AG20443 (cell line): ENCODE measurements around the gene COL6A3.

ENCODE experiments used
- DNase-seq: peaks from one replicate; pipeline ENCODE4 v3.0.0; 2012; ENCODE audit warnings: low spot score, mixed read lengths

The COL6A3 gene

DNA sequence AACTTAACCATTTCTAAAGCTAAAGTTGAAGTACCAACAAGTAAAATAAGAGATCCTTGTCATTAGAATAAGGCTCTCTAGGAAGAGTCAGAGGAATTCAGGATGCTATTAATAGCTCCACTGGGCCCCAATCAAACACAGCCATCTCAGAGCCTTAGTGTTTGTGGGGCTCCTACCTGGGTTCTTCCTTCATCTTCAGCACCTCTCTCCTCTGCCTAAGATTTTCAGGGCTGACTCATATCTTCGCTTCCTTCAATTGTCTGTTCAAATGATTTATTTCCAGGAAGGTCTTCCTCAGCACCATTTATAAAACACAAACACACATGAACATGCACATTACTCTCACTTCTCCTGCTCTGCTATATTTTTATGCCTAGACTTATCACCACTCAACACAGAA, 119.5 kb downstream of the COL6A3 start:
- no peak for DNase-seq

DNA sequence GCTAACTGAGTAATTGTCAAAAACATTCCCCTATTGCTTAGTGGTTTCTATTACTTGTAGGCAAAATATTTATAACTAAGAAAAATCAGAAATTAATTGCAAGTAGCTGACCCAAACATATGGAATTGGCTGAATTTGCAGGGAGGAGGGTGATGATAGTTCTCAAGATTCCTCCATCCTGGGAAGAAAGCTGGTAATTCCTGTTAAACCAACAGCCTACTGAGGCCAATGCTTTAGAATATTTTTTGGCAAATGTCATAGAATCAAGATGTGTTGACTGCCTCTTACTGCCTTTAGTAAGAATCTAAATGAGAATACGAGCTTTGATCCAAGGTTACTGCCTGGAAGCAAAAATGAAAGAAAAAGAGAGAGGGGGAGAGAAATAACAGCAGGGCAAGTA, 120.0 kb downstream of the COL6A3 start:
- no peak for DNase-seq

DNA sequence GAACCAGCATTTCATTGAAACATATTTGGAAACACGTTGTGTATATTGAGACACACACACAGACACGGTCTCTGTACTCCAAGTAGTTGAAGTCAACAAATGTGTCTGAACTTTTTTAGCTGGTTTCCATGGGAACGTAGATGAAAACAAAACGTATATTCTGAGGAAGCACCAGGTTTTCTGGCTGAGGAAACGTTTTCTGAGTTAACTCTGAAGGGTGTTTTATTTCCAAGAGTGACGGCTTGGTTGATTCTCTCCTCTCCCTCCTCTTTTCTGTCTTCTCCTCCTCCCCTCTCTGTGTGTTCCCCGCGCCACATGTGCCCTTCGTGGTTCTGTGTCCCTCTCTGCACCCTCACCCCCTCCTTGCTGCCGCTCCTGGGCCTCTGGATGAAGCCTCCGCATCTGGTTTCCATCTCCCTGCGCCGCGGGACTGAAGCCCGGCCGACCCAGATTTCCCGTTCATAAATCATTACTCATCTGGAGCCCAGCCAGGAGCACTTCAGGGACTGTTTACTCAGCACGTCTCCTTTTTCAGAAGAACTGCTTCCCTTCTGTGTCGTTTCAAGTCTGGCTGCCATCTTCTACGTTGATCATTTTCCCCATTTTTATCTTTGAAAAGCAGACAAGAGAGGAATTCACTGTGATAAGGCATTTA, 122.7 kb downstream of the COL6A3 start:
- DNase-seq: peak; percentile 86

DNA sequence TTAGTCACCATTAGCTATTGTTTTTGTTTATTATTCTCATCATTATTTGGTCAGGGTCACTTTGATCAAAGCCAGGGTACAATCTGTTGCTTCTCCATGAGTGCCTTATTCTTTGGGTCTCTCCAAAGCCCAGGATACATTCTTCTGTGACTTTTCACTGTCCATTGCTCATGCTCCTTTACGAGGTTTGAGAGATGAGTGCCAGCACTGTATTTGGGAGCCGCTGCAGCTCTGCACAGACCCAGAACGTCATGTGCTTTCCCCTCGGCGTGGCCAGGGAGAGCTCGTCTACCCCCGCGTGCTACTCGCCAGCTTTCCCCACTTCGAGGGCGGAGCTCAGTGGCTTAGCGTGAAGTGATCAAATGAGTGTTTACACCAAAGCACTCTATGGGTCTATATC, 123.7 kb downstream of the COL6A3 start:
- peak; percentile 74 for DNase-seq

DNA sequence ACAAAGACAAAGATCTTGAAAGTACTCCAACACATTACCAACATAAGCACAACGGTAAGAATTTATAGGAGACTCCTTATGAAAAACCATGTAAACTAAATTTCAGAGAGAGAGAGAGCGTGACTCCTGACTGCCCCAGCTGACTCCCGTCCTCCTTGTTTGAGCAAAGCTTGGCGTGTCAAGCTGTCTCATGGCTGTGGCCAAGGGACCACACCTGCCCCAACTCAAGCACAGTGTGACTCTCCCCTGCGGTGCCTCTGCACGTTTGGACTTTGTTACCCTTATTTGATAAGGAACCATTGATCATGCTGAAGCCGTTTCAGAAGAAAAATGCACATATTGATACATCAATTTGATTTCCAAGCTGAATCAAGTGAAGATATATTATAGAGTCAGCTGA, 124.8 kb downstream of the COL6A3 start:
- DNase-seq: no peak

DNA sequence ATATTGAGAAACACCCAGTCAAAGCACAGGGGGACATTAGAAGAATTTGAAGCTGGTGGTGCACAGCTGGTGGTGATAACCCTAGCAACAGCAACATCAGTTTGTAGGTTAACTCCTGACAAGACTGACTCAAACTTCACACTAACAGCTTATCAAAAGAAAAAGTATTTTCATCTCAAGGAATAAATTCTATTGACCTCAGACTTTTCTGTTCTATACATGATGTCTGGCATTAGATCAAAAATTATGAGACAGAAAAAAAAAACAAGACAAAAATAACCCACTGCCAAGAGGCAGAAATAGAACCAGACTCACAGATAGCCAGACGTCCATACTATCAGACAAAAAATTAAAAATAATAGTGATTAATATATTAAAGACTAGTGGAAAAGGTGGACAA, 126.1 kb downstream of the COL6A3 start:
- DNase-seq: no peak

DNA sequence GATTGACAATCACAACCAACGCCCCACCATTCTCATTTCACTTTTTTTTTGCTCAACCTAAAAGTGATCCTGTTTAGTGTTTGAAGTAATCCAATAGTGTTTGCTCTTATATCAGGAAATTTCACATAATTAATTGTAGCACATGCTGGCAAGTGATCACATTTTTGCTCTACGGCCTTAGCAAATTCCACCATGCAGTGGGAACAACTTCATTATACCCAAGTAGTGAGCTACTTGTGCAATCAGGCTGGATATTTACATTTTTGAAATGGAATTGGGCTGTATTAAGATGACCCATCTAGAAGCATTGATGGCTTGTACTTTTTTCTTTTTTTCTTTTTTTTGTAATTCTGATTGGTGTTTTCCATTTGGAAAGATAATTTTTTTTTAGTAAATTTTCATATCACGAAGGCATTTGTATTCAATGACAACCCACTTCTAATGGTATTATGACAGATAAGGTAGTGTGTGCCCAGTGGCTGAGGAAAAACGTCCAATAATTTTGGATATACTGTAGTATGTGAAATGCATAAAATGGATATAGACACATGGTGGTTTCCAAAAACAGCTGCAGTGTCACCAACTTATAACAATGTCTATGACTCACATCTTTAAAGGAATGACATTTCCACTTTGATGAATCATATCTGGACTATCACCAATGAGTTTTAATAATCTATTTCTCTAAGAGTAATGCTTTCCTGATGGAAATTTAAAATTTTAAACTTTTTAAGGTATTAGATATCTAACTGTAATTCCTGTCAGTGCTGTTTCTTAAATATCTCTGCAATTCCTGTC, 130.6 kb downstream of the COL6A3 start:
- no peak for DNase-seq

DNA sequence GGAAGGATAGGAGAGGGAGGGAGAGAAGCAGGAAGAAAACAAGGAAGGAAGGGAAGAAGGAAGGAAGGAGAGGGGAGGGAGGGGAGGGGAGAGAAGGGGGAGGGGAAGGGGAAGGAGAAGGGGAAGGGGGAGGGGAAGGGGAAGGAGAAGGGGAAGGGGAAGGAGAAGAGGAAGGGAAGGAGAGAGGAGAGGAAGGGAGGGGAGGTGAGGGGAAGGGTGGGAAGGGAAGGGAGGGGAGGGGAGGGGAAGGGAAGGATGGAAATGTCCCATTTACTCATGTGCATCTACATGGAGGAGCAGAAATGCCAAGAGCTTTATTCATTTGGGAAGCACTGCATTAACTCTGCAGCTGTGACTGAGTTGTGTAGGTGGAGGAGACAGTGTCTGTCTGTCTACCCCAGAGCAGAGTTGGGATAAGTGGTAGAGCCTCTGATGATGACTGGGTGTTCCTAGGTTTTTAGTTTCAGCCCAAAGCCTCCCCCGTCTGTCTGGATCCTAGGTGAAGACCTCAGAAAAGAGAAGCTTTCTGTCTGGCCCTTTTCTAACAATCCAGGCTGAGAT, 131.3 kb downstream of the COL6A3 start:
- no peak for DNase-seq

DNA sequence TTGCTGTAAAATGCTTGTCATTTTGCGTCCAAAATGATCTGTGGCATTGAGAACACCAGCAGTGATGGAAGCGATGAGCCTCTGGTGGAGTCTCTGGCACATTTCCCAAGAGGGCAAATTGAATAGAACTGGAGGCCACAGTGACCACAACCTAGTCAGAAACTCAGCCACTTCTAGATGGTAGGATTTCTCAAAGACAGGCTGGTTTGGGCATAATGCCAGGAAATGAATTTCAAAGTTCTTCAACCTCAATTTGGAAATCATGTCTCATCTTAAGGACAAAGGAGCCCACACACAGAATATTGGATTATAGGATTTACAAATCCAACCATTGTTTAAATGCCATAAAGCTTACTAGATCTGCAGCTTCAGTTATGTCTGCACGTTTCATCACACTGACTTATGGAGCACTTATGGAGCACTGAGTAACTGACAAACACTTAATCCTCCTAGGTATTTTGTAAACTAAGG, 132.1 kb downstream of the COL6A3 start:
- peak; percentile 65 for DNase-seq

DNA sequence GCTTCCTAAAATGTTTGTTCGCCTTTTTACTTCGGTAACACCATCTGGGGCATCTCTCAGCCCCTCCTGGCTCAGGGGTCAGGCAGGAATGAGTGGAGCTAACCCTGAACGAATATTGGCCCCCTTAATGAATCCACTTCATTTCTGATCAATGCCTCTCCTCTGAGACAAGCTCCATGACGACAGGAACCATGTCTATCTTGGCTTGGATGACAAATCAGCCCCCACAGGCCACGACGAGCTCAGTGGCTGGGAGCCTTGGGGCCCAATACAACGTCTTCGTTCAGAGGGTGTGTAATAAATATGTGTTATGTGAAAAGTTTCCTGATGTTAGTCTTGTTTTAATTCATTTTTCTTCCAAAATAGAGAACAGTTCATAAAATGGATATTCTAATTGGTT, 133.0 kb downstream of the COL6A3 start:
- no peak for DNase-seq

DNA sequence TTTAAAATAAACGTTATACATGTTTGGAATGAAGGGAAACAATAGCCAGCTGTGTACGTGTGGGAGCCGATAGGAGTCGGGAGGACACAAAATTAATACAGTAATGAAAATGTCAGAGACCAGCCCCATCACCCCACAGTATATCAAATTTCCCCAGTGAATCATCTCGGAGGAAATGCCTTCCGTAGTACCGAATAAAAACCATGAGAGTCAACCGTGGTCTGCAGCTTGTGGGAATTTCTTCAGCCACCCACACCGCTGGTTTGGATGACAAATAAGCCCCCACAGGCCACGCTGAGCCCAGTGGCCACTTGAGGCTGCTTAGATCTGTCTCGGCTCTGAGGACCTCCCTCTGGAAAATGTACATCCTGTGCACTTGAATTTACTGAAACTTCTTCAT, 133.7 kb downstream of the COL6A3 start:
- peak; percentile 84 for DNase-seq

DNA sequence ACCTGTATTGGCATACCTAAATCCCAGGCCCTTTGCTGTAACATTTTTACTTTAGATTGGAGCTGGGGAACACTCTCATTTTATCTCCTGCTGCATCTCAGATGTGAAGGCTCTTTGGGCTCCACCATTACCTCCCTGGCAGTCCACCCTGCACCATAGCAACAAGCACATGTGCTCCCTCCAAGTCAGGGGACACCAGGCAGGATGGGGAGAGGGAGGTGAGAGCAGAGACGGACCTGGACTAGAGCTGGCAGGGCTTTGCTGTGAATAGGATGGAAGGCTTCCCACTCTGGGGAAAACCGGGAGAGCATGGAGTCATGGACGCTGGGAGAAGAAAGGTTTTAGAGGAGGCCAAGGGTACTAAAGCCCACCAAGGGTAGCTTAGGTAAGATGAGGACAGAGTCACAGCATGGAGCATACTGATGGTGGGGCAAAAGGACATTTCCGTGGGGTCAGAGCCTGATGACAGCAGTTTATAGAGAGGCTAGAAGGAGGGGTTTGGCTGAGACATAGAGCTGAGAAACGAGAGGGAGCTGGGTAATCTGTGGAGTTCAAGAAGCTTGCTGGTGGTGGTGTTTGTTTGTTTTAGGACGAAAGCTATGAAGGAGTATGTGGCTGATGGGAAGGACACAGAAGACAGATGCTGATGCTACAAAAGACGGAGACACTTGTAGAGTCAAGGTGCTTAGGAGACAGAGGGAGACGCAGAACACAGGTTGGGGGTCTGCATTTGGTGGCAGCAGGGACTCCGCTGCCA, 134.8 kb downstream of the COL6A3 start:
- DNase-seq: no peak

DNA sequence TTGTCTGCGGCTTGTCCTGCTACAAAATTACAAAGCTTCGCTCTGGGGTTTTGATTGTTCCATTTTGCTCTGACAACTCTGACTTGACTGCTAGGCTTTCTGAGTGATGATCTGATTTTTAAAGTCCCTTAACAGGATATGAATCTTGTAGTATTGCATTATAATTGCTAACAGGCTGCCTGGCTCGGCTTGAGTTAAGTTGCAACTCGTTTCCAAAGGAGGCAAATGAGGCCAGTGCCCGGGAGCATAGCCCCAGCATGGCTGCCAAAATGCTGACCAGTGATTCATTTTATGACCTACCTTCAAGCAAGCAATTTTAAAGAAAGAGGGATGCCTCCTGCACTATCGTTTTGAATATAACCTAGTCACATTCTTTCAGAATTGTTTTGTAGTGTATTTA, 135.4 kb downstream of the COL6A3 start:
- DNase-seq: peak; percentile 82

DNA sequence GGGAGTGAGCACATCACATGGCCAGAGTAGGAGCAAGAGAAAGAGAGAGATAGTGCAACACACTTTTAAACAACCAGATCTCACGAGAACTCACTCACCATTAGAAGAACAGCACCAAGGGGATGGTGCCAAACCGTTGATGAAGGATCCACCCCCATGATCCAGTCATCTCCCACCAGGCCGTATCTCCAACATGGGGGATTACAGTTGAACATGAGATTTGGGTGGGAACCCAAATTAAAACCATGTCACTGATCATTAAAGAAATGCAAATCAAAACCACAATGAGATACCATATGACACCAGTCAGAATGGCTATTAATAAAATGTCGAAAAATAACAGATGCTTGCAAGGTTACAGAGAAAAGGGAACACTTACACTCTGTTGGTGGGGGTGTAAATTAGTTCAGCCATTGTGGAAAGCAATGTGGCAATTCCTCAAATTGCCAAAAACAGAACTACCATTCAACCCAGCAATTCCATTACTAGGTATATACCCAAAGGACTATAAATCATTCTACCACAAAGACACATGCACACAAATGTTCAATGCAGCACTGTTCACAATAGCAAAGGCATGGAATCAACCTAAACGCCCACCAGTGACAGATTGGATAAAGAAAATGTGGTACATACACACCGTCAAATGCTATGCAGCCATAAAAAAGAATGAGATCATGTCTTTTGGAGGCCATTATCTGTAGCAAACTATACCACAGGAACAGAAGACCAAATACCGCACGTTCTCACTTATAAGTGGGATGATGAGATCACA, 137.1 kb downstream of the COL6A3 start:
- no peak for DNase-seq
